Calu3 (cell line): Measurements from ENCODE around the gene RNU6-9. TPM values are rescaled to one million over a fixed set of nuclear protein-coding genes. Genes with fewer than 3 reads are reported as not detected.
A peak's percentile ranks its signal among the peaks of the same experiment; 100 is the strongest.

Experiments used
- BruUV-seq: library from RNA; stranded (reverse); fragments of 400-500 nt; replicated peaks from 2 replicates; lab custom pipeline; 2021; lab: Mats Ljungman, UMichigan
- CTCF ChIA-PET: fragments of 300-600 bp; sonication (Branson Sonifier 250); formaldehyde crosslinking; loops from one replicate; lab custom pipeline; 2022; ENCODE audit warnings: antibody characterized with exemption; lab: Charles Lee
- DNase-seq: peaks from one replicate; pipeline ENCODE4 v3.0.0; 2022
- H3K27ac Mint-ChIP-seq: one replicate; pipeline ENCODE4 v1.8.0; 2022; ENCODE audit warnings: mixed read lengths; ENCODE audit not compliant: unreplicated experiment
- H3K27me3 Mint-ChIP-seq: one replicate; pipeline ENCODE4 v1.8.0; 2022; ENCODE audit warnings: mixed read lengths; ENCODE audit not compliant: unreplicated experiment
- H3K36me3 Mint-ChIP-seq: one replicate; pipeline ENCODE4 v1.8.0; 2022; ENCODE audit warnings: mild to moderate bottlenecking, moderate library complexity, mixed read lengths; ENCODE audit not compliant: insufficient read depth, unreplicated experiment
- H3K4me1 Mint-ChIP-seq: one replicate; pipeline ENCODE4 v1.8.0; 2022; ENCODE audit warnings: mild to moderate bottlenecking, low read depth, mixed read lengths; ENCODE audit not compliant: unreplicated experiment
- H3K4me3 Mint-ChIP-seq: one replicate; pipeline ENCODE4 v1.8.0; 2022; ENCODE audit warnings: mild to moderate bottlenecking, low read depth, moderate library complexity, mixed read lengths; ENCODE audit not compliant: unreplicated experiment
- H3K9me3 Mint-ChIP-seq: one replicate; pipeline ENCODE4 v1.8.0; 2022; ENCODE audit warnings: low read depth, mixed read lengths; ENCODE audit not compliant: unreplicated experiment
- CTCF ChIP-seq: fragments of 200-600 bp; IDR thresholded peaks from one replicate; pipeline ENCODE4 v1.8.0; 2022; ENCODE audit warnings: antibody characterized with exemption; ENCODE audit not compliant: unreplicated experiment
- intact Hi-C: fragments of 100-400 bp; cut with micrococcal nuclease; formaldehyde crosslinking; loops from one replicate; pipeline ENCODE4 v1.10.0; 2022; ENCODE audit not compliant: unreplicated experiment
- total RNA-seq: library from RNA; stranded (reverse); gene quantifications from 2 replicates; pipeline ENCODE4 v1.2.3, GENCODE V29; 2022

The RNU6-9 gene
- total RNA-seq, 1 experiment from 2014 or later, result not detected

DNA sequence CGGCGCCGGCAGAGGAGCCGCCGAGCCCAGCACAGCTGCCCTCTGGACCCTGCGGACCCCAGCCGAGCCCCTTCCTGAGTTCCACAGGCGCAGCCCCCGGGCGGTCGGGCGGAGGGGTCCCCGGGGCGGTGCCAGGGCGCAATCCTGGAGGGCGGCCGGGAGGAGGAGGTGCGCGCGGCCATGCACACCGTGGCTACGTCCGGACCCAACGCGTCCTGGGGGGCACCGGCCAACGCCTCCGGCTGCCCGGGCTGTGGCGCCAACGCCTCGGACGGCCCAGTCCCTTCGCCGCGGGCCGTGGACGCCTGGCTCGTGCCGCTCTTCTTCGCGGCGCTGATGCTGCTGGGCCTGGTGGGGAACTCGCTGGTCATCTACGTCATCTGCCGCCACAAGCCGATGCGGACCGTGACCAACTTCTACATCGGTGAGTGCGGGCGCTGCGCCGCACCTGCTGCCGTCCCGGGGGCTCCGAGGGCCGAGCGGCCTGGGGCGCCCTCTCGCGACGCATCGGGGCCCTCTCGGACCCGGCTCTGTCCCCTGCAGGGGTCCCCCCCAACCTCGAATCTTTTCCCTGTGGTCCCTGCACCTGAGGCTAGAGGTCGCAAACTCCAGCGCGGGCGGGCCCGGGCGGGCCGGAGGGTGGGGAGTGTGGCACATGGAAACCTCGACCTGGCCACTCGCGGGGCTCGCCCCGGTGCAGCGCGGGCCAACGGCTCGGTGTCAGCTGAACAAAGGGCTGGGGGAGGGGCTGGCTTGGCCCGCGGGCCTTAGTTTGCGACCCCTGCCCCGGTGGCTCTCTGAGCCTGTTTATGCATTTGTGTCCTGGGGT lies 24.3 kb downstream of the RNU6-9 start, which contains the start of gene KISS1R:
KISS1R (plus strand) TSS at position 11 of the 829 bp plus-strand sequence; CDS start at position 181, 170 bp downstream.
- Mint-ChIP-seq H3K27me3 (peaks cover 20% of the 10 kb centered on the region), H3K4me1 (no peaks in the 10 kb centered on the region), H3K9me3 (no peaks in the 10 kb centered on the region), H3K4me3 (no peak within 1 kb of the TSS), H3K36me3 (peaks cover 11% of the 10 kb centered on the region), H3K27ac (no peak within 1 kb of the TSS)
- peak; percentile 40 for DNase-seq
- BruUV-seq, result no TSS peak
- TF ChIP-seq CTCF, result peak; percentile 48
- CTCF ChIA-PET, result no interaction called here
- intact Hi-C loops, result no loop called here

- no TSS peak for BruUV-seq
- no peak overlapping the region for H3K4me3 Mint-ChIP-seq
Measured at GRCh38 chr19:918152-918437, 24.8 kb downstream of the RNU6-9 start.

GRCh38 chr19:918481-919198 lies 25.4 kb downstream of the RNU6-9 start:
- intact Hi-C loops, result no loop called here
- Mint-ChIP-seq H3K27ac (no peak overlapping the region), H3K9me3 (no peaks in the 10 kb centered on the region), H3K4me3 (no peak overlapping the region), H3K27me3 (peaks cover 20% of the 10 kb centered on the region), H3K4me1 (no peaks in the 10 kb centered on the region), H3K36me3 (peaks cover 2% of the 10 kb centered on the region)
- CTCF ChIA-PET, result interaction anchor here (0.6 to 0.8 kb wide), 2 partner anchors 10 to 62 kb away, joined by 5 to 7 read pairs; no protein-coding TSS in a partner anchor
- BruUV-seq, result no TSS peak
- peak; percentile 13 for DNase-seq
- no peak for TF ChIP-seq CTCF

More at GRCh38 chr19:918152-918437, 24.8 kb downstream of the RNU6-9 start:
- no peaks in the 10 kb centered on the region for H3K9me3 Mint-ChIP-seq
- CTCF ChIA-PET, result no interaction called here
- no peak for TF ChIP-seq CTCF
- no peak for DNase-seq
- H3K27me3 Mint-ChIP-seq, result peaks cover 20% of the 10 kb centered on the region
- peaks cover 6% of the 10 kb centered on the region for H3K36me3 Mint-ChIP-seq
- no peak overlapping the region for H3K27ac Mint-ChIP-seq
- intact Hi-C loops, result no loop called here
- no peaks in the 10 kb centered on the region for H3K4me1 Mint-ChIP-seq

DNA sequence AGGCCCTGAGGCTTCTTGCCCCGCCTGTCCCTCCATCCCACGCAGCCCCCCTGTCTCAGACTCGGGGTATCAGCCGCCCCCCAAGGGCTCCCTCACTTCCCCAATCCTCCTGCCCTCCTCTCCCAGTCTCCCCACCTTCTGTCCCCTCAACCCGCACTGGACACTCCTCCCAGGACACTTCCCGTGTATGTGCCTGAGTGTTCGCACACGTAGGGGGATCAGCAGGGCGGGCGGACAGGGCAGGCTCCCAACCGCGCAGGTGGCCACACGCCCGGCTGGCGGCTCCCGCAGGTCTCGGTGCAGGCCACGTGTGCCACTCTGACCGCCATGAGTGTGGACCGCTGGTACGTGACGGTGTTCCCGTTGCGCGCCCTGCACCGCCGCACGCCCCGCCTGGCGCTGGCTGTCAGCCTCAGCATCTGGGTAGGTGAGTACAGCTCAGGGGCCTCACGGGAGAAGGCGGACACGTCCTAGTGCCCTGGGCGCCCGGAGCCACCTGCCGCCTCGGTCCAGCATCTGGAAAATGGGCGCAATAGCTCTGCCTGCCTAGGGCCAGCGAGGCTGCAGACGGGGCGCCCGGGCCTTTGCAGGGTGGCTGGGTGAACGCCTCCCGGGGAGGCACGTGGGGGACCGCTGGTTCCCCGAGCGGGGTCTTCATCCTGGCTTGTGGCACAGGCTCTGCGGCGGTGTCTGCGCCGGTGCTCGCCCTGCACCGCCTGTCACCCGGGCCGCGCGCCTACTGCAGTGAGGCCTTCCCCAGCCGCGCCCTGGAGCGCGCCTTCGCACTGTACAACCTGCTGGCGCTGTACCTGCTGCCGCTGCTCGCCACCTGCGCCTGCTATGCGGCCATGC lies 26.1 kb downstream of the RNU6-9 start:
- BruUV-seq, result no TSS peak
- no peaks in the 10 kb centered on the region for H3K9me3 Mint-ChIP-seq
- H3K4me3 Mint-ChIP-seq, result no peak overlapping the region
- H3K4me1 Mint-ChIP-seq, result no peaks in the 10 kb centered on the region
- no peaks in the 10 kb centered on the region for H3K36me3 Mint-ChIP-seq
- no peak overlapping the region for H3K27ac Mint-ChIP-seq
- peak; percentile 39 for DNase-seq
- peaks cover 20% of the 10 kb centered on the region for H3K27me3 Mint-ChIP-seq
- CTCF ChIA-PET, result interaction anchor here (0.8 kb wide), 1 partner anchor 11 kb away, joined by 7 read pairs; no protein-coding TSS in a partner anchor
- intact Hi-C loops, result loop anchor here (2.0 to 5.0 kb wide), 2 partner anchors 63 to 147 kb away; no protein-coding TSS in a partner anchor
- no peak for TF ChIP-seq CTCF
